Right lobe of liver (tissue), 4 donors: Measurements from ENCODE around the gene MROH2A.

Experiments used
- POLR2A ChIP-seq: fragments of 450-650 bp; IDR thresholded peaks from one replicate; pipeline ENCODE4 v1.6.1; 2017; ENCODE audit warnings: antibody characterized with exemption, mild to moderate bottlenecking
- TF ChIP-seq, protein P1 (sequence below), 4 donors: fragments of 200-600 bp in 3 of 4; fragments of 450-650 bp in 1 of 4; IDR thresholded peaks; one replicate each; pipeline versions ENCODE4 v1.5.1 to v1.8.0; 2016 to 2022; ENCODE audit warnings: antibody characterized with exemption in 4 of 4, mild to moderate bottlenecking in 2 of 4
- donor health status: DM: no; HTN: no; CAD: no.
- donor health status: DM: no; HTN: no; CAD: no.
- donor health status: DM: no; HTN: yes; CAD: no.

DNA sequence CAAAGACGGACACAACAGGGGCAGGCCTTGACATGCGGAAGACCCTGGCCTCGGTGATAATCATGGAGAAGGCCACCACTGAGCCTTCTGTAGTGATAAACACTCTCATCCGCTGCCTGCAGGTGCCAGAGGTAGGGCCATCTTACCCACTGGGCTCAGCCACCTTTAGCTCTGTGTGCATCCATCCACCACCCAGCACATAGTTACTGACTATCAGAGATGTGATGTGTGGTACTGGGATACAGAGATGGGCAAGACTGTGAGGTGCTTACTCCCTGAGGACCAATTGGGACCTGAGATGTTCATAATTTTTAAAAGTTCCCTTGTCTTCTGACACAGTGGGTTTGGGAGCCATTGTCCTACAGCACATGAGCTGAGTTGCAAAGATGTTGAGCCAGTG lies 1.6 kb downstream of the MROH2A start:
- TF ChIP-seq, protein P1, sequence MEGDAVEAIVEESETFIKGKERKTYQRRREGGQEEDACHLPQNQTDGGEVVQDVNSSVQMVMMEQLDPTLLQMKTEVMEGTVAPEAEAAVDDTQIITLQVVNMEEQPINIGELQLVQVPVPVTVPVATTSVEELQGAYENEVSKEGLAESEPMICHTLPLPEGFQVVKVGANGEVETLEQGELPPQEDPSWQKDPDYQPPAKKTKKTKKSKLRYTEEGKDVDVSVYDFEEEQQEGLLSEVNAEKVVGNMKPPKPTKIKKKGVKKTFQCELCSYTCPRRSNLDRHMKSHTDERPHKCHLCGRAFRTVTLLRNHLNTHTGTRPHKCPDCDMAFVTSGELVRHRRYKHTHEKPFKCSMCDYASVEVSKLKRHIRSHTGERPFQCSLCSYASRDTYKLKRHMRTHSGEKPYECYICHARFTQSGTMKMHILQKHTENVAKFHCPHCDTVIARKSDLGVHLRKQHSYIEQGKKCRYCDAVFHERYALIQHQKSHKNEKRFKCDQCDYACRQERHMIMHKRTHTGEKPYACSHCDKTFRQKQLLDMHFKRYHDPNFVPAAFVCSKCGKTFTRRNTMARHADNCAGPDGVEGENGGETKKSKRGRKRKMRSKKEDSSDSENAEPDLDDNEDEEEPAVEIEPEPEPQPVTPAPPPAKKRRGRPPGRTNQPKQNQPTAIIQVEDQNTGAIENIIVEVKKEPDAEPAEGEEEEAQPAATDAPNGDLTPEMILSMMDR (IDR thresholded peaks at IDR 0.05), result no peak
- TF ChIP-seq POLR2A, result no peak
